Esophagus muscularis mucosa (tissue), 4 donors: ENCODE results near the gene PTPRD. TPM values are rescaled to one million over a fixed set of nuclear protein-coding genes. Genes with fewer than 3 reads are reported as not detected.

Experiments
- DNase-seq: peaks from one replicate; pipeline ENCODE4 v3.0.0-alpha.2; 2017; ENCODE audit errors: extremely low spot score
- H3K27ac ChIP-seq, 4 donors: fragments of 200-600 bp; sonication (generic); replicated peaks in 1 of 4; 1 replicate in 3 of 4; 2 replicates in 1 of 4; pipeline ENCODE4 v1.5.1; 2016 to 2019; ENCODE audit warnings: mild to moderate bottlenecking in 1 of 4
- H3K27me3 ChIP-seq, 4 donors: fragments of 200-600 bp; sonication (generic); one replicate each; pipeline versions ENCODE4 v1.5.1 to v1.6.0; 2016 to 2019
- H3K36me3 ChIP-seq, 4 donors: fragments of 200-600 bp; sonication (generic); one replicate each; pipeline ENCODE4 v1.5.1; 2016 to 2019
- H3K4me1 ChIP-seq, 4 donors: fragments of 200-600 bp; sonication (generic); one replicate each; pipeline ENCODE4 v1.5.1; 2016 to 2019
- H3K4me3 ChIP-seq, 4 donors: fragments of 200-600 bp; sonication (generic); 1 replicate in 2 of 4; 2 replicates in 2 of 4; pipeline ENCODE4 v1.5.1; 2016 to 2019; ENCODE audit warnings: mild to moderate bottlenecking in 4 of 4, moderate library complexity in 1 of 4
- H3K9me3 ChIP-seq, 4 donors: fragments of 200-600 bp; sonication (generic); 1 replicate in 3 of 4; 2 replicates in 1 of 4; pipeline ENCODE4 v1.5.1; 2016 to 2019
- EP300 ChIP-seq: sonication (generic); formaldehyde crosslinking; IDR thresholded peaks from one replicate; pipeline ENCODE4 v1.6.1; 2017; ENCODE audit warnings: antibody characterized with exemption
- POLR2A ChIP-seq: fragments of 450-650 bp; IDR thresholded peaks from one replicate; pipeline ENCODE4 v1.6.1; 2017; ENCODE audit warnings: antibody characterized with exemption, moderate library complexity, mild to moderate bottlenecking, low read depth
- POLR2AphosphoS5 ChIP-seq, 2 donors: sonication (generic); formaldehyde crosslinking; IDR thresholded peaks; one replicate each; pipeline ENCODE4 v1.6.1; 2017; ENCODE audit warnings: antibody characterized with exemption in 2 of 2
- WGBS: methylation state at CpG from one replicate; pipeline ENCODE4 v1.1.5; 2018; 5-methylcytosine and 5-hydroxymethylcytosine counted together
- intact Hi-C: fragments of 100-400 bp; cut with DNase I; formaldehyde crosslinking; loops from one replicate; pipeline ENCODE4 v1.15.1; 2023
- total RNA-seq, 4 donors: library from RNA; depleted of rRNA; stranded (reverse); fragments of >200 nt; gene quantifications; one replicate each; pipeline versions ENCODE4 v1.1.0 to v1.2.1, GENCODE V29; 2016
- TF ChIP-seq, protein P1 (sequence below), 3 experiments: fragments of 200-600 bp in 2 of 3; fragments of 450-650 bp in 1 of 3; sonication (generic) in 2 of 3; IDR thresholded peaks; one replicate each; pipeline ENCODE4 v1.5.1; 2017 to 2019; ENCODE audit warnings: antibody characterized with exemption in 3 of 3, mild to moderate bottlenecking in 2 of 3, moderate library complexity in 1 of 3

PTPRD gene
- total RNA-seq, 4 donors from 2014 or later: 4.1 to 6.6 (median 5.0) TPM

DNA sequence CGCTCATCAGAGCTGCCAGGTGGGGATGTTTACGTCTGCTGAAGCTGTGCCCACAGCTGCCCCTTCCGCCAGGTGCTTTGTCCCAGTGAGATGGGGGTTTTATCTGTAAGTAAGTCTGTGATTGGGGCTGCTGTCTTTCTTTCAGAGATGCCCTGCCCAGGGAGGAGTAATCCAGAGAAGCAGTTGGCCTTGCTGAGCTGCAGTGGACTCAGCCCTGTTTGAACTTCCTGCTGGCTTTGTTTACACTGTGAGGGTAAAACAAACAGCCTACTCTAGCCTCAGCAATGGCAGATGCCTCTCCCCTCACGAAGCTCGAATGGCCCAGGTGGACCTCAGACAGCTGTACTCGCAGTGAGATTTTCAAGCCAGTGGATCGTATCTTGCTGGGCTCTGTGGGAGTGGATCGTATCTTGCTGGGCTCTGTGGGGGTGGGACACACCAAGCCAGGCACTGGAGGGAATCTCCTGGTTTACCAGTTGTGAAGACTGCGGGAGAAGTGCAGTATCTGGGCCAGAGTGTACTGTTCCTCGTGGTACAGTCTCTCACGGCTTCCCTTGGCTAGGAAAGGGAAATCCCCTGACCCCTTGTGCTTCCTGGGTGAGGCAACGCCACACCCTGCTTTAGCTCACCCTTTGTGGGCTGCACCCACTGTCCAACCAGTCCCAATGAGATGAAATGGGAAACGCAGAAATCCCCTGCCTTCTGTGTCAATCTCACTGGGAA, 2283.1 kb downstream of the PTPRD start:
- Histone ChIP-seq H3K4me3 (no peak overlapping the region), H3K9me3 (no peaks in the 10 kb centered on the region), H3K36me3 (no peaks in the 10 kb centered on the region), H3K27me3 (no peaks in the 10 kb centered on the region), H3K27ac (no peak overlapping the region), H3K4me1 (no peaks in the 10 kb centered on the region)
- TF ChIP-seq, protein P1, sequence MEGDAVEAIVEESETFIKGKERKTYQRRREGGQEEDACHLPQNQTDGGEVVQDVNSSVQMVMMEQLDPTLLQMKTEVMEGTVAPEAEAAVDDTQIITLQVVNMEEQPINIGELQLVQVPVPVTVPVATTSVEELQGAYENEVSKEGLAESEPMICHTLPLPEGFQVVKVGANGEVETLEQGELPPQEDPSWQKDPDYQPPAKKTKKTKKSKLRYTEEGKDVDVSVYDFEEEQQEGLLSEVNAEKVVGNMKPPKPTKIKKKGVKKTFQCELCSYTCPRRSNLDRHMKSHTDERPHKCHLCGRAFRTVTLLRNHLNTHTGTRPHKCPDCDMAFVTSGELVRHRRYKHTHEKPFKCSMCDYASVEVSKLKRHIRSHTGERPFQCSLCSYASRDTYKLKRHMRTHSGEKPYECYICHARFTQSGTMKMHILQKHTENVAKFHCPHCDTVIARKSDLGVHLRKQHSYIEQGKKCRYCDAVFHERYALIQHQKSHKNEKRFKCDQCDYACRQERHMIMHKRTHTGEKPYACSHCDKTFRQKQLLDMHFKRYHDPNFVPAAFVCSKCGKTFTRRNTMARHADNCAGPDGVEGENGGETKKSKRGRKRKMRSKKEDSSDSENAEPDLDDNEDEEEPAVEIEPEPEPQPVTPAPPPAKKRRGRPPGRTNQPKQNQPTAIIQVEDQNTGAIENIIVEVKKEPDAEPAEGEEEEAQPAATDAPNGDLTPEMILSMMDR (IDR thresholded peaks at IDR 0.05): no peak
- TF ChIP-seq POLR2A (no peak), POLR2AphosphoS5 (IDR thresholded peaks at IDR 0.05) (no peak), EP300 (no peak)
- intact Hi-C loops: no loop called here
- WGBS: 86% methylated on average over 11 of the region's 13 CpGs
- DNase-seq: no peak

GRCh38 chr9:8315211-8315610, 2297.6 kb downstream of the PTPRD start:
- WGBS: 84% methylated on average over 5 of the region's 5 CpGs
- Histone ChIP-seq H3K4me3 (no peak overlapping the region), H3K4me1 (no peaks in the 10 kb centered on the region), H3K27ac (no peak overlapping the region), H3K27me3 (no peaks in the 10 kb centered on the region), H3K9me3 (peaks cover 0 to under 1% (median 0%) of the 10 kb centered on the region in 4 donors), H3K36me3 (no peaks in the 10 kb centered on the region)
- TF ChIP-seq EP300 (no peak), POLR2AphosphoS5 (IDR thresholded peaks at IDR 0.05) (no peak), POLR2A (no peak)
- TF ChIP-seq, protein P1 (IDR thresholded peaks at IDR 0.05): no peak
- no peak for DNase-seq
- intact Hi-C loops: no loop called here

DNA sequence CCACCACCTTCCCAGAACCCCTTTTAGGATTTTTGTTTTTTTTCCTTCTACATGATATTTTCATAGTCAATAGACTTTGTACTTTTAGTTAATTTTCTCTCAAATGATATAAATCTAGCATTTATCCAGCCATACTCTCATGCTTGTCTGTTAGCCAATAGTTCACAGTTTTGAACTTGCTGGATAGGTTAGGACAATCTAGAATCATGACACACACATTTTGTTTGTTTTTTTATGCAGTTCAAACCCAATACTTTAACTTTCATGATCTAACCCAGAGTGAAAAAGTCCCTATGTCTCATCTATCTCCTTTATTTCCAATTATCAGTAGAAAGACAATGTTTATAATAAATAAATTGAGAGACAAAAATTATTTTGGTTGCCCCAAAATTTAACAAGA, 2303.5 kb downstream of the PTPRD start:
- no peaks in the 10 kb centered on the region for H3K4me1 ChIP-seq
- no peak overlapping the region for H3K27ac ChIP-seq
- H3K9me3 ChIP-seq: peaks cover 0 to 14% (median 7%) of the 10 kb centered on the region in 4 donors
- intact Hi-C loops: no loop called here
- H3K4me3 ChIP-seq: no peak overlapping the region
- no peaks in the 10 kb centered on the region for H3K27me3 ChIP-seq
- no peak for TF ChIP-seq POLR2AphosphoS5 (IDR thresholded peaks at IDR 0.05)
- TF ChIP-seq, protein P1 (IDR thresholded peaks at IDR 0.05): no peak
- no peak for TF ChIP-seq EP300
- no peak for TF ChIP-seq POLR2A
- no peak for DNase-seq
- H3K36me3 ChIP-seq: no peaks in the 10 kb centered on the region

DNA sequence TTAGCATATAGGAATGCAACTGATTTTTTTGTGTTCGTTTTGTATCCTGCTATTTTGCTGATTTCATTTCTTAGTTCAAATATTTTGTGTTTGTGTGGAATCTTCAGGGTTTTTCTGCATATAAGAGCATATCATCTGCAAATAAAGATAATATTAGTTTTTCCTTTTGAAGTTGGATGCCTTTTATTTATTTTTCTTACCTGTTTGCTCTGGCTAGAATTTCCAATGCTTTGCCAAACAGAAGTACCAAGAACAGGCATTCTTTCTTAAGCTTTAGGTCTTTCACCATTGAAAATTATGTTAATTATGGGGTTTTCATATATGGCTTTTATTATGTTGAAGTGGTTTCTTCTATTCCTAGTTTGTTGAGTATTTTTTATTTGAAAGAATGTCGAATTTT, 2308.1 kb downstream of the PTPRD start:
- Histone ChIP-seq H3K27ac (no peak overlapping the region), H3K4me1 (no peaks in the 10 kb centered on the region), H3K27me3 (no peaks in the 10 kb centered on the region), H3K9me3 (peaks cover 0 to 20% (median 8%) of the 10 kb centered on the region in 4 donors), H3K4me3 (no peak overlapping the region), H3K36me3 (no peaks in the 10 kb centered on the region)
- 71% methylated on average over 2 of the region's 2 CpGs for WGBS
- TF ChIP-seq EP300 (no peak), POLR2AphosphoS5 (IDR thresholded peaks at IDR 0.05) (no peak), POLR2A (no peak)
- TF ChIP-seq, protein P1 (IDR thresholded peaks at IDR 0.05): no peak
- intact Hi-C loops: no loop called here
- DNase-seq: no peak

- peaks cover 0 to 9% (median 4%) of the 10 kb centered on the region in 4 donors for H3K9me3 ChIP-seq
- TF ChIP-seq EP300 (no peak), POLR2AphosphoS5 (IDR thresholded peaks at IDR 0.05) (no peak), POLR2A (no peak)
- TF ChIP-seq, protein P1 (IDR thresholded peaks at IDR 0.05): no peak
- no peak overlapping the region for H3K27ac ChIP-seq
- H3K36me3 ChIP-seq: no peaks in the 10 kb centered on the region
- intact Hi-C loops: no loop called here
- 87% methylated on average over 3 of the region's 3 CpGs for WGBS
- no peak overlapping the region for H3K4me3 ChIP-seq
- DNase-seq: no peak
- H3K27me3 ChIP-seq: no peaks in the 10 kb centered on the region
- no peaks in the 10 kb centered on the region for H3K4me1 ChIP-seq
These were observed 2311.5 kb downstream of the PTPRD start for GRCh38 chr9:8301296-8301695.
